Activated CD4-positive, alpha-beta T cell treated with anti-CD3 and anti-CD28 coated beads, Interleukin-2, amount 10 ng/mL, durations not matched to agents 7 days and 5 days (primary cell): ENCODE results near the gene SSR1. TPM values are rescaled to one million over a fixed set of nuclear protein-coding genes. Genes with fewer than 3 reads are reported as not detected.
"Not testable (repeated sequence)": the region's sequence is repeated elsewhere in the genome, so short reads cannot be mapped to it uniquely, and the experiment has no call there.

Experiments used
- CTCF ChIA-PET: fragments of 350-600 bp; sonication (Branson Sonifier 250); formaldehyde crosslinking; loops from one replicate; lab custom pipeline; 2021; ENCODE audit warnings: antibody characterized with exemption; lab: Charles Lee
- POLR2A ChIA-PET: fragments of 350-600 bp; sonication (Branson Sonifier 250); formaldehyde crosslinking; loops from one replicate; lab custom pipeline; 2021; ENCODE audit warnings: antibody characterized with exemption; lab: Charles Lee
- DNase-seq: peaks from one replicate; pipeline ENCODE4 v3.0.0-alpha.2; 2020
- H3K27ac Mint-ChIP-seq: one replicate; pipeline ENCODE4 v1.8.0; 2021; ENCODE audit warnings: mild to moderate bottlenecking, moderate library complexity, mixed read lengths
- H3K27me3 Mint-ChIP-seq: one replicate; pipeline ENCODE4 v1.8.0; 2021; ENCODE audit warnings: mixed read lengths
- H3K36me3 Mint-ChIP-seq: one replicate; pipeline ENCODE4 v1.8.0; 2021; ENCODE audit warnings: low read depth, mixed read lengths
- H3K4me1 Mint-ChIP-seq: one replicate; pipeline ENCODE4 v1.8.0; 2021; ENCODE audit warnings: mixed read lengths
- H3K4me3 Mint-ChIP-seq: one replicate; pipeline ENCODE4 v1.8.0; 2021; ENCODE audit warnings: mild to moderate bottlenecking, moderate library complexity, mixed read lengths
- H3K9me3 Mint-ChIP-seq: one replicate; pipeline ENCODE4 v1.8.0; 2021; ENCODE audit warnings: mixed read lengths
- total RNA-seq, 2 experiments: library from RNA; stranded (reverse); gene quantifications; one replicate each; pipeline ENCODE4 v1.2.3, GENCODE V29; 2021

SSR1 gene
- total RNA-seq, 2 experiments from 2014 or later: 141 to 150 TPM

GRCh38 chr6:7268816-7269555 lies 44.0 kb downstream of the SSR1 start:
- ChIA-PET POLR2A (no interaction called here), CTCF (no interaction called here)
- Mint-ChIP-seq H3K27ac (no peak overlapping the region), H3K36me3 (no peaks in the 10 kb centered on the region), H3K4me1 (no peaks in the 10 kb centered on the region), H3K4me3 (no peak overlapping the region), H3K9me3 (no peaks in the 10 kb centered on the region), H3K27me3 (no peaks in the 10 kb centered on the region)
- no peak for DNase-seq

GRCh38 chr6:7268362-7268761 lies 44.6 kb downstream of the SSR1 start:
- no peaks in the 10 kb centered on the region for H3K9me3 Mint-ChIP-seq
- H3K27ac Mint-ChIP-seq: no peak overlapping the region
- H3K4me3 Mint-ChIP-seq: no peak overlapping the region
- DNase-seq: no peak
- no peaks in the 10 kb centered on the region for H3K36me3 Mint-ChIP-seq
- no peaks in the 10 kb centered on the region for H3K4me1 Mint-ChIP-seq
- H3K27me3 Mint-ChIP-seq: no peaks in the 10 kb centered on the region
- ChIA-PET POLR2A (no interaction called here), CTCF (no interaction called here)

GRCh38 chr6:7267466-7268091 lies 45.4 kb downstream of the SSR1 start:
- Mint-ChIP-seq H3K4me3 (no peak overlapping the region), H3K27ac (no peak overlapping the region), H3K9me3 (no peaks in the 10 kb centered on the region), H3K4me1 (no peaks in the 10 kb centered on the region), H3K36me3 (no peaks in the 10 kb centered on the region), H3K27me3 (no peaks in the 10 kb centered on the region)
- DNase-seq: no peak
- POLR2A ChIA-PET: no interaction called here
- CTCF ChIA-PET: no interaction called here

- Mint-ChIP-seq H3K9me3 (no peaks in the 10 kb centered on the region), H3K27ac (no peak overlapping the region), H3K27me3 (no peaks in the 10 kb centered on the region), H3K4me1 (peaks cover 3% of the 10 kb centered on the region), H3K36me3 (no peaks in the 10 kb centered on the region), H3K4me3 (no peak overlapping the region)
- CTCF ChIA-PET: interaction anchor here (1.5 kb wide), 1 partner anchor 10 kb away, joined by 3 read pairs; no protein-coding TSS in a partner anchor
- POLR2A ChIA-PET: no interaction called here
- no peak for DNase-seq
Observed at GRCh38 chr6:7267071-7267465, 45.9 kb downstream of the SSR1 start.

GRCh38 chr6:7265385-7265726 lies 47.6 kb downstream of the SSR1 start:
- CTCF ChIA-PET: interaction anchor here (0.6 to 0.8 kb wide), 2 partner anchors 9 to 112 kb away, joined by 3 read pairs; no protein-coding TSS in a partner anchor
- DNase-seq: not testable (repeated sequence)

GRCh38 chr6:7264686-7265384 lies 48.2 kb downstream of the SSR1 start:
- CTCF ChIA-PET: interaction anchor here (0.8 to 1.6 kb wide), 3 partner anchors 10 to 14 kb away, joined by 3 to 4 read pairs (median 3); no protein-coding TSS in a partner anchor
- Mint-ChIP-seq H3K4me3 (no peak overlapping the region), H3K9me3 (no peaks in the 10 kb centered on the region), H3K27ac (no peak overlapping the region), H3K4me1 (peaks cover 16% of the 10 kb centered on the region), H3K36me3 (no peaks in the 10 kb centered on the region), H3K27me3 (peaks cover 11% of the 10 kb centered on the region)
- POLR2A ChIA-PET: no interaction called here
- DNase-seq: no peak

More at GRCh38 chr6:7265385-7265726, 47.6 kb downstream of the SSR1 start:
- H3K9me3 Mint-ChIP-seq, POLR2A ChIA-PET, H3K36me3 Mint-ChIP-seq, H3K4me3 Mint-ChIP-seq, H3K27ac Mint-ChIP-seq, H3K27me3 Mint-ChIP-seq: not testable (repeated sequence)
- H3K4me1 Mint-ChIP-seq: peaks cover 16% of the 10 kb centered on the region

GRCh38 chr6:7264041-7264440 lies 49.0 kb downstream of the SSR1 start:
- H3K36me3 Mint-ChIP-seq: no peaks in the 10 kb centered on the region
- no peaks in the 10 kb centered on the region for H3K9me3 Mint-ChIP-seq
- H3K4me1 Mint-ChIP-seq: peaks cover 16% of the 10 kb centered on the region
- DNase-seq: no peak
- H3K4me3 Mint-ChIP-seq: no peak overlapping the region
- H3K27ac Mint-ChIP-seq: no peak overlapping the region
- CTCF ChIA-PET: interaction anchor here (1.0 to 1.6 kb wide), 2 partner anchors 12 to 14 kb away, joined by 3 to 4 read pairs; no protein-coding TSS in a partner anchor
- peaks cover 17% of the 10 kb centered on the region for H3K27me3 Mint-ChIP-seq
- POLR2A ChIA-PET: no interaction called here

GRCh38 chr6:7263519-7263805 lies 49.5 kb downstream of the SSR1 start:
- peaks cover 19% of the 10 kb centered on the region for H3K27me3 Mint-ChIP-seq
- H3K4me3 Mint-ChIP-seq, H3K9me3 Mint-ChIP-seq, H3K27ac Mint-ChIP-seq, POLR2A ChIA-PET, H3K36me3 Mint-ChIP-seq, DNase-seq: not testable (repeated sequence)
- H3K4me1 Mint-ChIP-seq: peaks cover 16% of the 10 kb centered on the region
- CTCF ChIA-PET: interaction anchor here (1.6 kb wide), 1 partner anchor 12 kb away, joined by 4 read pairs; no protein-coding TSS in a partner anchor

GRCh38 chr6:7262746-7263518 lies 50.1 kb downstream of the SSR1 start:
- CTCF ChIA-PET: interaction anchor here (1.6 kb wide), 1 partner anchor 13 kb away, joined by 4 read pairs; no protein-coding TSS in a partner anchor
- no peak overlapping the region for H3K27ac Mint-ChIP-seq
- H3K4me1 Mint-ChIP-seq: peaks cover 16% of the 10 kb centered on the region
- POLR2A ChIA-PET: no interaction called here
- no peak overlapping the region for H3K4me3 Mint-ChIP-seq
- H3K9me3 Mint-ChIP-seq: no peaks in the 10 kb centered on the region
- DNase-seq: no peak
- no peaks in the 10 kb centered on the region for H3K36me3 Mint-ChIP-seq
- H3K27me3 Mint-ChIP-seq: peaks cover 19% of the 10 kb centered on the region

GRCh38 chr6:7261852-7262461 lies 51.0 kb downstream of the SSR1 start:
- CTCF ChIA-PET: interaction anchor here (0.7 to 2.0 kb wide), 2 partner anchors 13 to 404 kb away, joined by 3 to 7 read pairs; no protein-coding TSS in a partner anchor
- Mint-ChIP-seq H3K4me1 (peaks cover 16% of the 10 kb centered on the region), H3K36me3 (no peaks in the 10 kb centered on the region), H3K9me3 (no peaks in the 10 kb centered on the region), H3K4me3 (peak overlapping the region; percentile 62), H3K27ac (no peak overlapping the region), H3K27me3 (peaks cover 19% of the 10 kb centered on the region)
- DNase-seq: no peak
- POLR2A ChIA-PET: interaction anchor here (0.6 kb wide), 1 partner anchor 186 kb away, joined by 6 read pairs; no protein-coding TSS in a partner anchor

- peak overlapping the region; percentile 75 for H3K27ac Mint-ChIP-seq
- peak overlapping the region; percentile 62 for H3K4me3 Mint-ChIP-seq
- peaks cover 16% of the 10 kb centered on the region for H3K4me1 Mint-ChIP-seq
- H3K27me3 Mint-ChIP-seq: peaks cover 19% of the 10 kb centered on the region
- H3K36me3 Mint-ChIP-seq: no peaks in the 10 kb centered on the region
- H3K9me3 Mint-ChIP-seq: peaks cover 4% of the 10 kb centered on the region
- ChIA-PET POLR2A (no interaction called here), CTCF (interaction anchor here (2.0 kb wide), 1 partner anchor 14 kb away, joined by 7 read pairs; no protein-coding TSS in a partner anchor)
- DNase-seq: peak; percentile 18
Observed at GRCh38 chr6:7261032-7261841, 51.8 kb downstream of the SSR1 start.
